ENCODE measurements around the gene PLEKHG4B. TPM values are rescaled to one million over a fixed set of nuclear protein-coding genes. Genes with fewer than 3 reads are reported as not detected.
"Not testable (repeated sequence)": the region's sequence is repeated elsewhere in the genome, so short reads cannot be mapped to it uniquely, and the experiment has no call there.

PLEKHG4B gene
- total and polyA plus RNA-seq, 4 donors: 0.05 to 0.21 TPM; not detected in 2

DNA sequence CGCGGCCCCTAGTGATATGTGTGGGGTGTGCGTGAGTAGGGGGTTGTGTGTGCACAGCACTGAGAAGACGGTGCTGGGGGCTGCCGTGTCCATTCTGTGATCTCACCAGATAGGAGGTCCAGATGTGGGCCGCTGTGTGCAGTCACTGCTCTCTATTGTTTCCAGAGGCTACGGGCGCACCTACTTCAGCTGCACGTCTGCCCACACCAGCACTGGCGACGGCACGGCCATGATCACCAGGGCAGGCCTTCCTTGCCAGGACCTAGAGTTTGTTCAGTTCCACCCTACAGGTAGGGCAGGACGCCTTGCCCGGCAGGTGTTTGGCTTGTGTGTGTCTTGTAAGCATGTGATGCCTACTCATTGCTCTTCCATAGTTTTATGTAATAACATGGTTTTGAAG lies 138.7 kb downstream of the PLEKHG4B start:
- H3K27ac ChIP-seq (ENCODE audit: low read depth in 1 of 2, low read length in 2 of 2): no peak overlapping the region
- ATAC-seq (ENCODE audit: low FRiP score) (no peak), DNase-seq (no peak)
- no peaks in the 10 kb centered on the region for H3K27me3 ChIP-seq (ENCODE audit: control insufficient read depth in 1 of 2, insufficient read depth in 2 of 2, low read length in 1 of 2)
- peaks cover 3 to 17% of the 10 kb centered on the region in 2 donors for H3K36me3 ChIP-seq (ENCODE audit: control insufficient read depth in 1 of 2, insufficient read depth in 2 of 2, low read length in 1 of 2)
- no peak overlapping the region for H3K4me3 ChIP-seq (ENCODE audit: low read length in 2 of 2)
- no peaks in the 10 kb centered on the region for H3K9me3 ChIP-seq (ENCODE audit: control insufficient read depth, low read length)
- intact Hi-C loops (cut with DNase I): no loop called here
- 95% methylated on average over 14 of the region's 14 CpGs for WGBS, 2 donors
- H3K4me1 ChIP-seq (ENCODE audit: control insufficient read depth in 1 of 2, insufficient read depth in 2 of 2, low read length in 2 of 2): no peaks in the 10 kb centered on the region

DNA sequence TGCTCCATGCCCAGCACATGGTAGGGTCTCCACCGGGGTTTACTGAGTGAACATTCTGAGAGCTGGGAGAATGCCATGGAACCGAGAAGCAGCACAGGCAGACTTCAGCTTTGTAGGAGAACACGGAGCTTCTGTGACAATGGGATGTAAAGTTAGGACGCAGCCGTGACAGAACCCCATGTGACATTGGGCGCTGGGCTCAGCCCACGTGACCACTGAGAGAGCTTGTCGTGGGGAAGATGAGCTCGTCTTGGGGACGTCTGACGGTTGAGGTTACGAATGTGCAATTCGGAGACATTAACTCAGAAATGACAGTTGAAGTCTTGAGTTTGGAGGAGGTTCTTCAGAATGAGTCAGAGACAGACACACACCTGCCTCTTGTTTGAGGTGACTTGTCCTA lies 139.7 kb downstream of the PLEKHG4B start:
- ATAC-seq (ENCODE audit: low FRiP score): no peak
- 86 to 88% methylated on average over 13 of the region's 13 CpGs for WGBS, 2 donors
- H3K4me3 ChIP-seq (ENCODE audit: low read length in 2 of 2): no peak overlapping the region
- H3K27me3 ChIP-seq (ENCODE audit: control insufficient read depth in 1 of 2, insufficient read depth in 2 of 2, low read length in 1 of 2): no peaks in the 10 kb centered on the region
- H3K27ac ChIP-seq (ENCODE audit: low read depth in 1 of 2, low read length in 2 of 2): no peak overlapping the region
- peaks cover 3 to 17% of the 10 kb centered on the region in 2 donors for H3K36me3 ChIP-seq (ENCODE audit: control insufficient read depth in 1 of 2, insufficient read depth in 2 of 2, low read length in 1 of 2)
- intact Hi-C loops (cut with DNase I): no loop called here
- H3K4me1 ChIP-seq (ENCODE audit: control insufficient read depth in 1 of 2, insufficient read depth in 2 of 2, low read length in 2 of 2): no peaks in the 10 kb centered on the region
- no peak for DNase-seq
- no peaks in the 10 kb centered on the region for H3K9me3 ChIP-seq (ENCODE audit: control insufficient read depth, low read length)

DNA sequence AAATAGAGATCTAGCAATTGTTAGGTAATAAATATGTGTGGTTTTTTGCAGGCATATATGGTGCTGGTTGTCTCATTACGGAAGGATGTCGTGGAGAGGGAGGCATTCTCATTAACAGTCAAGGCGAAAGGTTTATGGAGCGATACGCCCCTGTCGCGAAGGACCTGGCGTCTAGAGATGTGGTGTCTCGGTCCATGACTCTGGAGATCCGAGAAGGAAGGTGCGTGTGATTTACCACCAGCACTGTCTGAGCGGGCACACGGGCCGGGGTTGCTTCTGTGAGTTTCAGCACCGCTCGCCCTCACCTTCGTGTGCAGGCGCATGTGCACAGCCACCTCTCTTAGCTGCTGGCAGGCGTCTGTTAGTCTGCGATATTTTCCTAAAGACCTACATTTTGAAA lies 141.5 kb downstream of the PLEKHG4B start:
- H3K27me3 ChIP-seq (ENCODE audit: control insufficient read depth in 1 of 2, insufficient read depth in 2 of 2, low read length in 1 of 2); H3K4me3 ChIP-seq (ENCODE audit: low read length in 2 of 2); H3K9me3 ChIP-seq (ENCODE audit: control insufficient read depth, low read length); DNase-seq; H3K4me1 ChIP-seq (ENCODE audit: control insufficient read depth in 1 of 2, insufficient read depth in 2 of 2, low read length in 2 of 2); ATAC-seq (ENCODE audit: low FRiP score); intact Hi-C loops (cut with DNase I); H3K27ac ChIP-seq (ENCODE audit: low read depth in 1 of 2, low read length in 2 of 2): not testable (repeated sequence)
- 96 to 98% methylated on average over 20 of the region's 20 CpGs for WGBS, 2 donors
- H3K36me3 ChIP-seq (ENCODE audit: control insufficient read depth in 1 of 2, insufficient read depth in 2 of 2, low read length in 1 of 2): peaks cover 3 to 14% of the 10 kb centered on the region in 2 donors

DNA sequence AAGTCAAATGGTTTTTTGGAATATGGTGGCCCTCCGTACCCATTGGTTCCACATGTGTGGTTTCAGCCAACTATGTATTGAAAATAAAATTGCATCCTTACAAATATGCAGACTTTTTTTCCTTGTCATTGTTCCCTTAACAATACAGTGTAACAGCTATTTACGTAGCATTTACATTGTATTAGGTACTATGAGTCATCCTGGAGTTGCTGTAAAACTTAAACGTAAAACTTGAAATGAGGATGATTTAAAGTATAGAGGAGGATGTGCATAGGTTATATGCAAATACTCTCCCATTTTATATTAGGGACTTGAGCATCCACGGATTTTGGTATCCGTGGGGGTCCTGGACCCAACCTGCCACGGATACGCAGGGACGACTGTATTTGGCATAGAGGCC lies 142.5 kb downstream of the PLEKHG4B start:
- WGBS, 2 donors: 92% methylated on average over 8 of the region's 8 CpGs
- H3K4me1 ChIP-seq (ENCODE audit: control insufficient read depth in 1 of 2, insufficient read depth in 2 of 2, low read length in 2 of 2): no peaks in the 10 kb centered on the region
- no peak overlapping the region for H3K27ac ChIP-seq (ENCODE audit: low read depth in 1 of 2, low read length in 2 of 2)
- peaks cover 3 to 12% of the 10 kb centered on the region in 2 donors for H3K36me3 ChIP-seq (ENCODE audit: control insufficient read depth in 1 of 2, insufficient read depth in 2 of 2, low read length in 1 of 2)
- H3K27me3 ChIP-seq (ENCODE audit: control insufficient read depth in 1 of 2, insufficient read depth in 2 of 2, low read length in 1 of 2): no peaks in the 10 kb centered on the region
- ATAC-seq (ENCODE audit: low FRiP score) (no peak), DNase-seq (no peak)
- H3K4me3 ChIP-seq (ENCODE audit: low read length in 2 of 2): no peak overlapping the region
- intact Hi-C loops (cut with DNase I): no loop called here
- H3K9me3 ChIP-seq (ENCODE audit: control insufficient read depth, low read length): no peaks in the 10 kb centered on the region

DNA sequence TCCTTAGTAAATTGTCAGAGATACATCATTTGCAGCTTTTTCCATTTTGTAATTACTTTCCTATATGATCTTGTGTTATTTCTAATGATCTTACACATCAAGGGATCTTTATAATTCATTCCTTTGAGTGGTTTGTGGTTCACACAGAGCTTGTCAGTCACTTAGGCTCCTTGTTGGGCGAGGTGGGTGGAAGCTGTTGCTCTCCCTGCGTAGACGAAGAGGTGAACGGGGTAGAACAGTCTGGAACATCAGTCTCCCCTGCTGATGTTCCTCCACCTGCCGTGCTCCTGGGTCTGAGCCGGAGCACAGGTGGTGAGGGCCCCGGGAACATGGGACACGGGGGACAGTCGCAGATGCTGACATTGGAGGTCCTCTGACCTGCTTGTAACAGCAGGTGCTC lies 143.6 kb downstream of the PLEKHG4B start:
- DNase-seq; H3K27me3 ChIP-seq (ENCODE audit: control insufficient read depth in 1 of 2, insufficient read depth in 2 of 2, low read length in 1 of 2); H3K27ac ChIP-seq (ENCODE audit: low read depth in 1 of 2, low read length in 2 of 2); intact Hi-C loops (cut with DNase I); ATAC-seq (ENCODE audit: low FRiP score); H3K4me3 ChIP-seq (ENCODE audit: low read length in 2 of 2); H3K9me3 ChIP-seq (ENCODE audit: control insufficient read depth, low read length); H3K4me1 ChIP-seq (ENCODE audit: control insufficient read depth in 1 of 2, insufficient read depth in 2 of 2, low read length in 2 of 2): not testable (repeated sequence)
- 95 to 96% methylated on average over 7 of the region's 9 CpGs for WGBS, 2 donors
- peaks cover 3 to 14% of the 10 kb centered on the region in 2 donors for H3K36me3 ChIP-seq (ENCODE audit: control insufficient read depth in 1 of 2, insufficient read depth in 2 of 2, low read length in 1 of 2)

DNA sequence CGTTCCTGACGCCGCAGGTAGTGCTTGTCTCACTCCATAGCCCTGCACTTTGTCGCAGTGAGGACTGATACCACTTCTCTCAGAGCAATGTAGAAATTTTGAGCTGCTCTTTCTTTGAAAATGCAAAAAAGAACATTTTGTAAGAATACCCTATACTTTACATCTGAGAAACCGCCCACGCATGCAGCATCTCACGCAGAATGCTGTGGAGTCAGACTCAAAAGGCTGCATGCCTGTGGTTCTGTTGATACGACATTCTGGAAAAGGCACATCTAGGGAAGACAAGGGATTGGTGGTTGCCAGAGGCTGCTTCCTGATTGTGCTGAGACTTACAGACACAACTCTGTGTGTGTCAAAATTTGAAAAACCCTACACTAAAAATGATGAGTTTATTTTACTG lies 146.0 kb downstream of the PLEKHG4B start:
- whole genome bisulfite sequencing, 2 donors: 95% methylated on average over 8 of the region's 8 CpGs
- not testable (repeated sequence) for H3K36me3 ChIP-seq (ENCODE audit: control insufficient read depth in 1 of 2, insufficient read depth in 2 of 2, low read length in 1 of 2)

More for the DNA sequence above, 146.0 kb downstream of the PLEKHG4B start:
- H3K4me3 ChIP-seq (ENCODE audit: low read length in 2 of 2); ATAC-seq (ENCODE audit: low FRiP score); H3K27ac ChIP-seq (ENCODE audit: low read depth in 1 of 2, low read length in 2 of 2); intact Hi-C loops (cut with DNase I); H3K27me3 ChIP-seq (ENCODE audit: control insufficient read depth in 1 of 2, insufficient read depth in 2 of 2, low read length in 1 of 2); H3K4me1 ChIP-seq (ENCODE audit: control insufficient read depth in 1 of 2, insufficient read depth in 2 of 2, low read length in 2 of 2); DNase-seq; H3K9me3 ChIP-seq (ENCODE audit: control insufficient read depth, low read length): not testable (repeated sequence)

Other genes with a start within 250 kb of the PLEKHG4B start
- gene LRRC14B, start 99.3 kb downstream of the PLEKHG4B start, total RNA-seq: not detected
- gene LRRC14B, start 99.3 kb downstream of the PLEKHG4B start, polyA plus RNA-seq: not detected
- gene CCDC127, start 126.0 kb downstream of the PLEKHG4B start, total RNA-seq: 1 to 10 TPM; 5.6 to 6.7 TPM
- gene CCDC127, start 126.0 kb downstream of the PLEKHG4B start, polyA plus RNA-seq: 1 to 10 TPM; 2.1 to 2.9 TPM
- gene SDHA, start 126.2 kb downstream of the PLEKHG4B start, total RNA-seq: 10 to 100 TPM; 73.5 to 89.4 TPM
- 10 to 100 TPM; 61.9 to 76.3 TPM for gene SDHA, start 126.2 kb downstream of the PLEKHG4B start, polyA plus RNA-seq
- gene PDCD6, start 179.5 kb downstream of the PLEKHG4B start, total RNA-seq: 10 to 100 TPM; 58.6 to 63.5 TPM
- gene PDCD6, start 179.5 kb downstream of the PLEKHG4B start, polyA plus RNA-seq: 10 to 100 TPM; 87.8 to 94.9 TPM
- gene AHRR, start 229.5 kb downstream of the PLEKHG4B start, total RNA-seq: 1 to 10 TPM; 1.9 to 3.8 TPM
- 1 to 10 TPM in 1 of 2 donors, under 1 TPM in 1; 0.13 to 1.6 TPM for gene AHRR, start 229.5 kb downstream of the PLEKHG4B start, polyA plus RNA-seq

Data from aorta (tissue), 5 donors.